Head of caudate nucleus (tissue), 42 donors: ENCODE data around the gene KLF5.
"Not testable (repeated sequence)": the region's sequence is repeated elsewhere in the genome, so short reads cannot be mapped to it uniquely, and the experiment has no call there.

Source experiments
- DNase-seq, 42 donors: peaks; one replicate each; pipeline versions ENCODE4 v3.0.0 to v3.0.0-alpha.2; 2020 to 2021; ENCODE audit warnings: mixed read lengths in 7 of 42
- intact Hi-C: fragments of 100-400 bp; cut with DNase I; formaldehyde crosslinking; loops from one replicate; pipeline ENCODE4 v1.15.0; 2022

KLF5 gene

DNA sequence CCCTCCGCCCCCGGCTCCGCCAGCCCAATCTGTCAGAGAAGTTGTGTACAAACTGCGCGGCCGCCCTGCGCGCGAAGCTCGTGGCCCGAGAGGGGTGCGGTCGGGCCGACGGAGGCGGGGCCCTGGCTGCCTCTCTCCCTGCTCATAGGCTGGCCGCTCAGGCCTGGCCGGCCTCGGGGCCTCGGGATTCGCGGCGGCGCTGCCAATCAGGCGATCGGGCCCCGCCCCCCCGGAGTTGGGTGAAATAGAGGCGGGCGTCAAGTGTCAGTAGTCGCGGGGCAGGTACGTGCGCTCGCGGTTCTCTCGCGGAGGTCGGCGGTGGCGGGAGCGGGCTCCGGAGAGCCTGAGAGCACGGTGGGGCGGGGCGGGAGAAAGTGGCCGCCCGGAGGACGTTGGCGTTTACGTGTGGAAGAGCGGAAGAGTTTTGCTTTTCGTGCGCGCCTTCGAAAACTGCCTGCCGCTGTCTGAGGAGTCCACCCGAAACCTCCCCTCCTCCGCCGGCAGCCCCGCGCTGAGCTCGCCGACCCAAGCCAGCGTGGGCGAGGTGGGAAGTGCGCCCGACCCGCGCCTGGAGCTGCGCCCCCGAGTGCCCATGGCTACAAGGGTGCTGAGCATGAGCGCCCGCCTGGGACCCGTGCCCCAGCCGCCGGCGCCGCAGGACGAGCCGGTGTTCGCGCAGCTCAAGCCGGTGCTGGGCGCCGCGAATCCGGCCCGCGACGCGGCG lies at the start of gene KLF5:
Gene KLF5, plus strand, starts transcription at position 270 of the 724 bp plus-strand sequence. Its CDS starts 323 bp downstream, at position 593.
- peak; percentile 85 to 98 (median 95) for DNase-seq
- intact Hi-C loops = no loop called here

DNA sequence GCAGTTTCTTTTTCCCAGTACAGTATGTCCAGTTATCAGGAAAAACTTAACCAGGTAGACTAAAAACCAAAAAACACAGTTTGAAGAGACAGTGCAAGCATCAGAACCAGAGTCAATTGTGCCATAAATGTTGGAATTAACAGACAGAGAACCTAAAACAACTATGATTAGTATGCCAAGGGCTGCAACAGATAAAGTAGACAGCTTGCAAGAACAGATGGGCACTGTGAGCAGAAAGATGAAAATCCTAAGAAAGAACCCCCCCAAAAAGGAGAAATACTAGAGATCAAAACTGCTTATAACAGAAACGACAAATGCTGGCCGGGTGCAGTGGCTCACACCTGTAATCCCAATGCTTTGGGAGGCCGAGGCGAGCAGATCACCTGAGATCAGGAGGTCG lies 47.1 kb upstream of the KLF5 start:
- intact Hi-C loops = no loop called here

DNA sequence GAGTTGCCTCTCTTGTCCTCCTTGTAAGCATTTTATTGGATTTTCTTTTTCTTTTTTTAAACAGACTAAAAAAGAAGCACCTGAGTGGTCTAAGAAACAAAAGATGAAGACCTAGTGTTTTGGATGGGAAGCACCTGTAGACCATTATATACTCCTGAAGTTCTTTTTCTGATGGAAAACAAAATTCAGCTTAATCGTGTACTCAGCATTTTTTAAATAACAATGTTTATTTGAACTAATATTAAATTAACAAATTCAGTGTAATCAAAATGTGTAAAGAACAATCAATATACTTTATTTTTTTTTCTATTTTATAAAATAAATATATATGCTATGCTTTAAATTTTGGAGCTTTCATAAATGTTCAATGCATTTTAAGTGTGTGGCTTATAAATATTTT lies 43.0 kb upstream of the KLF5 start:
- intact Hi-C loops = no loop called here
- DNase-seq = no peak

More for the DNA sequence above, 47.1 kb upstream of the KLF5 start:
- DNase-seq = no peak

DNA sequence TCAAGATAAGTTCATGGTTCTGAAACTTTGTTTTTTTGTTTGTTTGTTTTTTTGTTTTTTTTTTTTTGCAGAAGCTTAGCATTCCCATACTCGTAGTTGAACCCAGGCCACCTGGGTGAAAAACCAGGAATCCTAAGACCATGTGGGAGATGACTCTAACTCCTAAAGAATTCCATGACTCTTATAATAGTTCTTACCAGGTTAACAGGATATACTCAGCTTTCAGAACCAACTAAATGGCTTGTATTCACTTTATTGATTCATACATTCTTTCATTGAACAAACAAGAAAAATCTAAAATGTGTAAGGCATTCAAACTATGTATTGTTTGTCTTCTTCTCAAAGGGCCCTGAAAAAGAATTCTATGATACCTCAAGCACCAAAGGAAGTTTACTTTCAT lies 40.5 kb upstream of the KLF5 start:
- DNase-seq = no peak
- intact Hi-C loops = no loop called here

DNA sequence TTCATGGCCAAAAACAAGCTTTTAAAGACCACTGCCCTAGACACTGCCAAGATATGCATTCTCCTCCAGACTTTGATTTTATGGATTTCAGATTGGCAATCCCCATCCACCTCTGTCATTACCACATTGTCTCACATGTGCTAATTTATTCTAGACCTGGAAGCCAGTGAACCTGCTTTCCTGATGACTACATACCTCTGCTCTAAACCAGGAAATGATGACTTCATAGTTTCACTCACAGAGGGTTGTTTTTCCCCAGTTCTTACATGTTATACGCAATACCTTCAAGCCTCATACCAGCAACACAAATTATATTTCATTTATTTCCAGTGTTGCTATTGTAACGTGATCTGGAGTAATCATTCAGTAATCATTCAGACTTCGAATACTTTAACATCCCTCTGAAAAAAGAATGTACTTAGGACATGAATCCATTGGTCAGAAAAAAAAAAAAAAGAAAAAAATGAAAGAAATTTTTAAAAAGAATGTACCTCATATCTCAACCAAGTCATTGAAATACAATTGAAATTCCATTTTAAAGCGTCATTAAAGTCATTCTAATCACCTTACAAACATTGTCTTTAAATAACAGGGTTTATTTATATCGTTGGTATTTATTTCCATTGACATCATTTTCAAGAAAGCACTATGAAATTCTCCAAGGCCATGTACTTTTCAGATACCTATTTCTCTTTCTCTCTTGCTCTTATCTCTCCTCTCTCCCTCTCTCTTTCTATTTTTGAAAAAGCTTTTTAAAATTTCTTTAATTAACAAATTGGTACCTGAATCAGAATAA lies 33.4 kb upstream of the KLF5 start:
- intact Hi-C loops = no loop called here
- DNase-seq = no peak

DNA sequence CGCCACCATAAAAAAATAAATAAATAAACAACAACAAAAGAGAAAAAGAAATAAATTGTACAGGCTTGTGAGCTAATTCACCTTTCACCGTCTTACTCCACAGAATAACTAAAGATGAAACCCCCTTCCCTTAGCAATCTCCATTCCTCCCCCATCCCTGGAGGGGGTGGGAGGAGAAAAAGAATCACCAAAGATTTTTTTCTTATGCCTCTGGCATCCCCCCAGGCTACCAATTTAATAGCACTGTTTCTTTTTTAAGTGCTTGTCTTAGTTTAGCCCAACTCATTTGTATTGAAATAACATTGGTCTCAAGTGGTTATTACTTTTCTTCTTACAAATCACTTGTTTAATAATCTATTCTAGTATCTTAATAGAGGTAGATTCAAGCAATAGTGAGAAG lies 23.9 kb upstream of the KLF5 start:
- no peak for DNase-seq

DNA sequence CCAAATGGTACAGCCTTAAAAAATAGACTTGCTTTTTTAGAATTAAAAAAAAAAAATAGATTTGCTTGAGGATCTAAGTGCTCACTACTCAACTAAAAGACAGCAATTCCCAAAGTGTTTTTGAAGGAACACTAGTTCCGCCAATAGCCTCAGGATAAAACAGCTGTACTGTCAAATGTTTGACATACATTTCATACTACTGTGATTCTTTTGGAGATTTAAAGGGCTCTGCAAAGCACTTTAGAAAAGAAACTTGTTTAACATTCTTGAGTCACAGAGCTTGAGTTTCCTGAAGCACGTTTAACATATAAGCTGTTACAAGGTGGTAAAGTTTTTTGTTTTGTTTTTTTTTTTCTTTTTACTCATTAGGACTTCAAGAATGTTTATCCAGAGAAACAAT lies 23.1 kb upstream of the KLF5 start:
- no peak for DNase-seq
- intact Hi-C loops = no loop called here

More for the DNA sequence above, 23.9 kb upstream of the KLF5 start:
- intact Hi-C loops = no loop called here

DNA sequence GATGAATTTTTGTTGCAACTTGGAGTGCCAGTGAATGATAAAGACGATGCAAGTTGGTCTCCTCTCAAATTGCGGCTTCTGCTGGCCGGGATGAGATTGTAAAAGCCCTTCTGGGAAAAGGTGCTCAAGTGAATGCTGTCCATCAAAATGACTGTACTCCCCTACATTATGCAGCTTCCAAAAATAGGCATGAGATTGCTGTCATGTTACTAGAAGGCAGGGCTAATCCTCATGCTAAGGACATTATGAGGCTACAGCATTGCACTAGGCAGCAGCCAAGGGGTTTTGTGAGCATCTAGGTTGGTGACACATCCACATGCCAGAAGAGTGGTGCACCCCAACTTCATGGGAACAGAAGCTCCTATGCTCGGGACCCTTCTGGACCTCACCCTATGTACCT lies 22.2 kb upstream of the KLF5 start:
- intact Hi-C loops = no loop called here

DNA sequence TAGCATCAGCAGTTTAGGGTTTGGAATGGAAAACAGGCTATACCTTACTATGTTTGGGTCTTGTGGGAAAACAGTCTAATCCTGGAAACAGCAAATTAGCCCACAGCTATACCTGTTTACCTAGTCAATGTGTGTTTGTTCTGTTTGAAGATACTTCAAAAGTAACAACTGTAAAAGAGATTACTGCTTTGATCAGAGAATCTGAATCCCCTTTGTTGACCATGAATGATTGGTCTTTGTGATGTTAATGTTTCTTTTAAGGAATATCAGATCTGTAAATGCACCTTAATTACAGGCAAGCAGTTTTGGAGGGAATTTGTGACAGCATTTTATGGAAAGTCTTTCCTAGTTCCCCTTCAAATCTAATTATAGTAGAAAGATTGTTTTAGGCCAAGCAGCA lies 20.7 kb upstream of the KLF5 start:
- no peak for DNase-seq
- intact Hi-C loops = no loop called here

More for the DNA sequence above, 22.2 kb upstream of the KLF5 start:
- no peak for DNase-seq

DNA sequence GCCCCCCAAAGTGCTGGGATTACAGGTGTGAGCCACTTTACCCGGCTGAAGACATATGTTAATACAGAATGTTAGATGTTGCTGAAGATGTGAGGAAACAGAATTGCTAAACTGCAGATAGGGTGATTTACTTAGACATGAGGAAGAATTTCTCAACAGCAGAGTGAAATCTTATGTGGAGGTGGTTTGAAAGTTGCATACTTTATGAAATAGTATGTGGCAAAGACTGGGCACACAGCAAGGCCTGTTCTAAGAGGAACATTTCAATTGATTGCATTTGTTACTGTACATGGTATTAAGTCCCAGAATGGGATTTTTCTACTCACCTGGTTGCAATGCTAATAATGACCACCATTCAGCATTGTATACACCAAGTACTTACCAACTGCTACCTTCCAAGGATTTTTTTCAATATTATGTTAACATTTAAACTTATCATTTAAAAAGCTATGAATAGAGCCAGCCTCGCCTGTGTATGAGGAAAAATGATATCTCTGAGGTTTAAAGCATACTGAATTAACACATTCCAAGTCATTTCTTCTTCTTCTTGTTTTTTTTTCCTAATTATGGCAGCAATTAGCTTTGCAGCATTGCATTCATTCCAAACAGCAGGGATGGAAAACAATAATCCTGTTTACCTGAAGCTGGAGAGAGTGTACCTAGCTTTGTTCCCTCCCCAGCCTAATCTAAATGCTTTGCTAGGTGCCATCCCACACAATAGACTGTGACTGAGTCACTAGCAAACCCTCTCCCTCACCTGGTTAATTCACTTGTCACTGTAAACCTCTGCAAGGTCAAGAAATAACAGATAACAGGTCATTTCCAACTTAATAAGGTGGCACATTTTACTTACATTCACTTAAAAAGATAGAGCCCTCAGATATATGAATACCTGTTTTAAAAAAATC lies 19.4 kb upstream of the KLF5 start:
- peak in 11 of 42 donors; percentile 8 to 59 (median 20) for DNase-seq

DNA sequence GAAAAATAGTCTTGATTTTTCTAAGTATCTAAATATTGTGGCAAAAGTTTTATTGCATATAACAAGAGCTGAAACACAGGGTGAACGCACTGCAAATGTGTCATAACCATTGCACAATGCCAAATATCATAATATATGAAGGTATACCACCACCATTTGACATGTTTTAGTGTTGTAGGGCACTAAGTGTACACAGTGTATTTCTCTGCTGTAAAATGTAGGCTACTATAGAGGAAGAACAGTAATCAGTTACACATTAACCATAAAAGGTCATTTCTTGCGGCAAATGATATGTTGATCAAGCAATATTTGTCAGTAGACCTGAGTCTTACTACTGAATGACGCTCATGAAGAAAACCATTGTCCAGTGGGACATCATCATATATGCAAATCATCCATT lies 18.3 kb upstream of the KLF5 start:
- intact Hi-C loops = no loop called here
- no peak for DNase-seq

More for the DNA sequence above, 19.4 kb upstream of the KLF5 start:
- intact Hi-C loops = no loop called here

DNA sequence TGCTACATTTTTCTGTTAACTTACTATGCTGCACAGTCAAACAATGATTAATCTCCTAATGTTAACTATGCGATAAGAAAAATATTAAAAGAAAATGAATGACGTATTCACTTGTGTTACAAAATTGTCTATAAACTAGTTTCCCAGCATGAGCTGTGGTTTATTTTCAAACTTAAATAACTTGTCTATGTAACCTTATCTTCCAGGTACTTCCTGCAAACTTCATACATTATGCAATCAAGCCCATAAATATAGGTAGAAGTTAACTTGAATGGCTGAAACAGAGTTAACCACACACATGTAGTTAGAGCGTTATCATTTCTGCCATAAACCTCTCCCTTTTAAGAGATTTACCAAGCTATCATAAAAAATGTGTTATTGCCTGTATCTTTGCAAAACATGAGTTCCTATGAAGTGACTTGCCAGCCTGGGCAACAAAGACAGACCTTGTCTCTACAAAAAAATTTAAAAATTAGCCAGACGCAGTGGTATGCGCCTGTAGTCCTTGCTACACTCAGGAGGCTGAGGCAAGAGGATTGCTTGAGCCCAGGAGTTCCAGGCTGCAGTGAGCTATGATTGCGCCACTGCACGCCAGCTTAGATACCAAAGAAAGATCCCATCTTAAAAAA lies 17.7 kb upstream of the KLF5 start:
- intact Hi-C loops = no loop called here
- no peak for DNase-seq

DNA sequence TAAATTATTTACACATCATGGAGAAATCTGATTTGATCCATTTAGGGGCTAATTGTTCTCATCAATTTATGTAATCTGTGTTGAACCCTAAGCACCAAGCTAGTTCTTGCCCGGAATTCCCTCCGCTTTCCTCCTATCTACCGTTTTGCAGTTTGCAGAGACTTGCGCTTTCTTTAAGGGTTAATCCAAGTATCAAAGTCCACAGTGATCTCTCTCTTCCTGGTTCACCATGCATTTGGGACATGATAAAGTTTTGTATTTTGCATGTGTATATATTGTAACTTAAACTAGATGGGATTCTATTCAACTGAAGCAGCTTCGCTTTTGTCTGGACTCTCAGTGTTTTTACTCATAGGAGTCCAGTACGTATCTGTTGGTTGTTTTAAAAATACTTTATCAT lies 13.8 kb upstream of the KLF5 start:
- intact Hi-C loops = no loop called here
- DNase-seq = no peak

DNA sequence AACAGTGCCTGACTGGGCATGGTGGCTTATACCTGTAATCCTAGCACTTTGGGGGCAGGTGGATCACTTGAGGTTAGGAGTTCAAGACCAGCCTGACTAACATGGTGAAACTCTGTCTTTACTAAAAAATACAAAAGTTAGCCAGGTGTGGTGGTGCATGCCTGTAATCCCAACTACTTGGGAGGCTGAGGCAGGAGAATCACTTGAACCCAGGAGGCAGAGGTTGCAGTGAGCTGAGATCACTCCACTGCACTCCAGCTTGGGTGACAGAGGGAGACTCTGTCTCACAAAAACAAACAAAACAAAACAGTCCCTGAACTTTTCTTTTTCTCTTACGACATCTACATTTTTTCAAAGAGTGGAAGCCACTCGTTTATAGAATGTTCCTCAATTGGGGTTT lies 10.2 kb upstream of the KLF5 start:
- intact Hi-C loops, DNase-seq: not testable (repeated sequence)

DNA sequence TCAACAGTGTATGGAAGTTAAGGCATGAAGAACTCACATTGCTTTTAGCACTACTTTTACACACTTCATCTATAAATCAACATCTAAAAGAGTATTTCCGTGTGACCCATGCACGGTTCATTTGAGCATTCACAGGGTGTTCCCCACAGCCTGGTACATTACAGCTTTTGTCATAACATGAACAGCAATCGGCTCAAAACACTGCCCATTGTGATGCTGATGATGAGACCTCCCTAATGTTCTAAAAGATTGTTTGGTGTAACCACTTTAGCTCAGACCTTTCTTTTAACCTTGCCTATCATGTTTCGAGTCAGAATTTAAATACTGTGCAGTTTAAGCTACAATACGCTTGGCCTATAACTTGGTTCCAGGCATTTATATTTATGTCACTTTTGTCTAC lies 4.1 kb upstream of the KLF5 start:
- no peak for DNase-seq
- intact Hi-C loops = no loop called here

DNA sequence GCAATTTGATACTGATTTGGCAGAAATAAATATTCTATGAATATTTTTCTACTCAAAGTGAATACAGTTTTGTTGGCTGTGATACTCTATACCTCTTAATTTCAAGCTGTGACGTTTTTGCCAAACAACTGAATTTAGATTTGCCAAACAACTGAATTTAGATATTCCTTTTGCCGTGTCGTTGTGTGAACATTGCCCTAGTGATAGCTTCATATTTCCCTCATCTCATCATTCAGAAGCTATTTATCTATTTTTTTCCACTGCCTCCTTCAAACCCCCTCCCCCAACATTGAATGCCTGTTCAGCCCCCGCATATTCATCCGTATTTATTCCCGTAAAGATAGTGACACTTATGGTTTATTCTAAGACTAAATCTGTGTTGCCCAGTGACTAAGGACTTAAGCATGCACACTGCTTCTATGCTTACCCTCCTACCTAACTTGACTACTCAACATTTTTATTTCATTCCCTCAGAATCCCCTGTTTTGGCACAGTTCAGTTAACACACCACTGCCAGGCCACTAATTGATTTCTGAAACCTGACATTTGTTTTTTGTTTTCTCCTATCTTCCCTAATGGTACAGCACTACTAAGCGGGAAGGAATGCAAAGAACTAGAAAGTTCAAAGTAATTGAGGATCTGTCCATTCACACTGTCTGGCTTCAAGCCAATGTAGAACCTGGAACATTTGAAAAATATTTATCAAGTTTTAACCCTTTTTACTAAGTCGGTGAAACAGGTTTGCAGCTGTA lies 2.8 kb upstream of the KLF5 start:
- DNase-seq = no peak
- intact Hi-C loops = no loop called here

DNA sequence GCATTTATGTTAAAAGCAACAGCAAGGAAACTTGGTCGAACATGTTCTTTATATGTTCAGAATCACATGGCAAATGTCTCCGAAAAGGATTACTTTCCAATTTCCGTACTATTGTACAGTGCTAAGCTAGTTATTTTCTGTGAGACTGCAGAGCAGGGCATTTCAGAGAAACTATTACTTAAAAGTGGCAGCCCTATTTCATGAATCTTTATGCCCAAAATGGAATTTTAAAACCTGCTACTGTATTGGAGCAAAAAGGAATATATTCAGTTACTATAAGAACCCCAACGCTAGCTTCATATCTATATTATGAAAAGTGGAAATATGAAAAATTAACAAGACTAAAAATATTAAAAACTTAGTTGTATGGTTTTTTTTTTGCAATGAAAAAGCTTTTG lies 2.2 kb upstream of the KLF5 start:
- DNase-seq = no peak
- intact Hi-C loops = no loop called here

DNA sequence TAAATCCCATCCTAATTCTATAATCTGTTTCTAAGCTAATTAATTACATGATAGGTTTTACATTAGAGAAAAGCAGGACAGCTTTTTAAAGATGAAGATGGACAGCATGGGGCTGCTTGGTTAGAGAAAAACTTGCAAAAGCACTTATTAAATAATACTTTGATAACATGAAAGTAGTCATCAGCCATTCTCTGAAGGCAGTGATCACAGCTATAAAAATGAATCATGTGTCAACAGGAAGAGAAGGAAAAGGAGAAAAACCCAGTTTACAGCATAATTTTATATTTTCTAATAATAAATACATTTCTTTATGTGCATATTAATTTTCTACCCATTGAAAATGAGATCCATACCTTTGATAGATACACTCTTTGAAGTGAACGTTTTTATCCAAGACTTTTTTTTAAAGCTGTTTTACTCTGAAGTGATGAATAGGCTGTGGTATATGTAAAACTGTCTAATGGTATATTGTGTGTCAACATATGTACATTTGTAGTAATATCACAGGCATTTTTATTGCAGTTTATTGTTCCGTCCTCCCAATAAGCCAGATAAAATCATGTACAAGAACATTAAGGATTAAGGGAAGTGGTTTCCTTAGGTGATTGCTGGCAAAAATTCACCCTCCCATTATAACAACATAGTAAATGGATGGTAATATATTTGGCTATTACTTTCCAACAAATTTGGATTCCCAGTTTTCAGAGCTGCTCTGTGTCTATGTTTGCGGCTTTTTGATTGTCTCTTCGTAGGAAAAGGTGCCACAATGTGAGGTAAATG lies 1.3 kb upstream of the KLF5 start:
- intact Hi-C loops = no loop called here
- DNase-seq = no peak
